HepG2 (cell line): ENCODE results near the gene PEX5L.

Source experiments
- MYC ChIP-seq: sonication (generic); formaldehyde crosslinking; IDR thresholded peaks from 2 replicates; pipeline ENCODE4 v1.9.0; 2021; ENCODE audit warnings: missing genetic modification reagents, borderline replicate concordance
- ZNF263 ChIP-seq: sonication (generic); formaldehyde crosslinking; IDR thresholded peaks from 2 replicates; pipeline ENCODE4 v1.4.0; 2020; ENCODE audit warnings: missing genetic modification reagents
- TF ChIP-seq, protein P1 (sequence below): sonication (generic); formaldehyde crosslinking; IDR thresholded peaks from 2 replicates; pipeline ENCODE4 v1.4.0; 2020; ENCODE audit warnings: missing genetic modification reagents, mild to moderate bottlenecking, borderline replicate concordance
- TF ChIP-seq, protein P2 (sequence below), 2 experiments: fragments of 450-650 bp in 1 of 2; sonication (generic) in 1 of 2; formaldehyde crosslinking in 1 of 2; IDR thresholded peaks; 2 replicates each; pipeline versions ENCODE4 v1.6.1 to v1.8.0; 2016 to 2022; ENCODE audit warnings: antibody characterized with exemption in 1 of 2, mild to moderate bottlenecking in 1 of 2, missing genetic modification reagents in 1 of 2

DNA sequence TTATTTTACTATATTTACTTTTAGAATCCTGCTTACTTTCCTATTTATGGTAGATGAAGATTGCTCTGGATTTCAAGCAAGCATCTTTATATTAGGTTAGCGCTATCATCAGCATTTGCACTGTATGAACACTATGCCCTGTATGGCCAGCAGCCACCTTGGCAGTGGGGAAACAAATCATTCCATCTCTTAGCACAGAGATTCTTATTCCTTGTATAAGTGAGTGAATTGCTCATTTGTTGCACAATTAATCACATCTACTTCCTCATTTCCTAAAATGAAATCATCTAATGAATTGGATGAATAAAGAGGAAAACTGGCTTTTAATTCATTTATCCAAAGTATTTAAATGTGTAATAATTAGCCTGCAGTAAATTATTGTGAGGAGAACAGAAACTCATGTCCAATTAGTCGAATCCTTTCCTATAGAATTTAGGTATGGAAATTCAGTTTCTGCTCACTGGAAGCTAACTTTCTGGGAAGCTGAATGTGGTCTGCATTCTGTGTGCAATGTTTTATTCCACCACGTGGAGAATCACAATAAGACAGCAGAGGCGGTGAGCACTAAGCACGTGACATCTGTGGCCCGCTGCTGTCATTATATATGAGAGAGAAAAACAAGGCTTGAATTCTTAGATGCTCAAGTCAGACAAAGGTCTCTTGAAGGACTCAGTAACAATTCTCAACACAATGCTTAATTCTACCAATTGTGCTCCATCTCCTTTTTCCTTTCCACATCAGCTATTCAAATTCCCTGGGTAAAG lies 93.4 kb downstream of the PEX5L start:
- TF ChIP-seq, protein P1, sequence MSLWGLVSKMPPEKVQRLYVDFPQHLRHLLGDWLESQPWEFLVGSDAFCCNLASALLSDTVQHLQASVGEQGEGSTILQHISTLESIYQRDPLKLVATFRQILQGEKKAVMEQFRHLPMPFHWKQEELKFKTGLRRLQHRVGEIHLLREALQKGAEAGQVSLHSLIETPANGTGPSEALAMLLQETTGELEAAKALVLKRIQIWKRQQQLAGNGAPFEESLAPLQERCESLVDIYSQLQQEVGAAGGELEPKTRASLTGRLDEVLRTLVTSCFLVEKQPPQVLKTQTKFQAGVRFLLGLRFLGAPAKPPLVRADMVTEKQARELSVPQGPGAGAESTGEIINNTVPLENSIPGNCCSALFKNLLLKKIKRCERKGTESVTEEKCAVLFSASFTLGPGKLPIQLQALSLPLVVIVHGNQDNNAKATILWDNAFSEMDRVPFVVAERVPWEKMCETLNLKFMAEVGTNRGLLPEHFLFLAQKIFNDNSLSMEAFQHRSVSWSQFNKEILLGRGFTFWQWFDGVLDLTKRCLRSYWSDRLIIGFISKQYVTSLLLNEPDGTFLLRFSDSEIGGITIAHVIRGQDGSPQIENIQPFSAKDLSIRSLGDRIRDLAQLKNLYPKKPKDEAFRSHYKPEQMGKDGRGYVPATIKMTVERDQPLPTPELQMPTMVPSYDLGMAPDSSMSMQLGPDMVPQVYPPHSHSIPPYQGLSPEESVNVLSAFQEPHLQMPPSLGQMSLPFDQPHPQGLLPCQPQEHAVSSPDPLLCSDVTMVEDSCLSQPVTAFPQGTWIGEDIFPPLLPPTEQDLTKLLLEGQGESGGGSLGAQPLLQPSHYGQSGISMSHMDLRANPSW = no peak
- TF ChIP-seq MYC (CRISPR knock-in tag) (no peak), ZNF263 (CRISPR knock-in tag) (no peak)
- TF ChIP-seq, protein P2, sequence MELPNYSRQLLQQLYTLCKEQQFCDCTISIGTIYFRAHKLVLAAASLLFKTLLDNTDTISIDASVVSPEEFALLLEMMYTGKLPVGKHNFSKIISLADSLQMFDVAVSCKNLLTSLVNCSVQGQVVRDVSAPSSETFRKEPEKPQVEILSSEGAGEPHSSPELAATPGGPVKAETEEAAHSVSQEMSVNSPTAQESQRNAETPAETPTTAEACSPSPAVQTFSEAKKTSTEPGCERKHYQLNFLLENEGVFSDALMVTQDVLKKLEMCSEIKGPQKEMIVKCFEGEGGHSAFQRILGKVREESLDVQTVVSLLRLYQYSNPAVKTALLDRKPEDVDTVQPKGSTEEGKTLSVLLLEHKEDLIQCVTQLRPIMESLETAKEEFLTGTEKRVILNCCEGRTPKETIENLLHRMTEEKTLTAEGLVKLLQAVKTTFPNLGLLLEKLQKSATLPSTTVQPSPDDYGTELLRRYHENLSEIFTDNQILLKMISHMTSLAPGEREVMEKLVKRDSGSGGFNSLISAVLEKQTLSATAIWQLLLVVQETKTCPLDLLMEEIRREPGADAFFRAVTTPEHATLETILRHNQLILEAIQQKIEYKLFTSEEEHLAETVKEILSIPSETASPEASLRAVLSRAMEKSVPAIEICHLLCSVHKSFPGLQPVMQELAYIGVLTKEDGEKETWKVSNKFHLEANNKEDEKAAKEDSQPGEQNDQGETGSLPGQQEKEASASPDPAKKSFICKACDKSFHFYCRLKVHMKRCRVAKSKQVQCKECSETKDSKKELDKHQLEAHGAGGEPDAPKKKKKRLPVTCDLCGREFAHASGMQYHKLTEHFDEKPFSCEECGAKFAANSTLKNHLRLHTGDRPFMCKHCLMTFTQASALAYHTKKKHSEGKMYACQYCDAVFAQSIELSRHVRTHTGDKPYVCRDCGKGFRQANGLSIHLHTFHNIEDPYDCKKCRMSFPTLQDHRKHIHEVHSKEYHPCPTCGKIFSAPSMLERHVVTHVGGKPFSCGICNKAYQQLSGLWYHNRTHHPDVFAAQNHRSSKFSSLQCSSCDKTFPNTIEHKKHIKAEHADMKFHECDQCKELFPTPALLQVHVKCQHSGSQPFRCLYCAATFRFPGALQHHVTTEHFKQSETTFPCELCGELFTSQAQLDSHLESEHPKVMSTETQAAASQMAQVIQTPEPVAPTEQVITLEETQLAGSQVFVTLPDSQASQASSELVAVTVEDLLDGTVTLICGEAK (IDR thresholded peaks at IDR 0.05) = no peak
- TF ChIP-seq, protein P2 (CRISPR knock-in tag; IDR thresholded peaks at IDR 0.05) = no peak
